HEK293 (cell line): ENCODE measurements around the gene SHISAL2B.

ENCODE experiments used
- KLF1 ChIP-seq: fragments of 450-650 bp; formaldehyde crosslinking; IDR thresholded peaks from 2 replicates; pipeline ENCODE4 v1.5.1; 2016; ENCODE audit warnings: missing biosample characterization, missing genetic modification characterization
- KLF7 ChIP-seq: fragments of 450-650 bp; formaldehyde crosslinking; IDR thresholded peaks from 2 replicates; pipeline ENCODE4 v1.5.1; 2016; ENCODE audit warnings: missing biosample characterization, missing genetic modification characterization, borderline replicate concordance
- MYNN ChIP-seq: fragments of 450-650 bp; formaldehyde crosslinking; IDR thresholded peaks from 2 replicates; pipeline ENCODE4 v1.5.1; 2016; ENCODE audit warnings: missing biosample characterization, missing genetic modification characterization, borderline replicate concordance
- PRDM10 ChIP-seq: fragments of 450-650 bp; formaldehyde crosslinking; IDR thresholded peaks from 2 replicates; pipeline ENCODE4 v1.5.1; 2016; ENCODE audit warnings: missing biosample characterization, missing genetic modification characterization
- REPIN1 ChIP-seq: fragments of 450-650 bp; formaldehyde crosslinking; IDR thresholded peaks from 2 replicates; pipeline ENCODE4 v1.5.1; 2017; ENCODE audit warnings: missing biosample characterization, missing genetic modification characterization, low read depth
- SCRT1 ChIP-seq: fragments of 450-650 bp; formaldehyde crosslinking; IDR thresholded peaks from 2 replicates; pipeline ENCODE4 v1.5.1; 2016; ENCODE audit warnings: missing biosample characterization, missing genetic modification characterization, borderline replicate concordance
- SP7 ChIP-seq: fragments of 450-650 bp; formaldehyde crosslinking; IDR thresholded peaks from 2 replicates; pipeline ENCODE4 v1.5.1; 2016; ENCODE audit warnings: missing biosample characterization, missing genetic modification characterization
- TCF7L2 ChIP-seq: IDR thresholded peaks from 2 replicates; pipeline ENCODE4 v1.6.1; 2011; ENCODE audit warnings: low read depth, mild to moderate bottlenecking, inconsistent platforms, low read length, moderate library complexity, borderline replicate concordance
- TRIM28 ChIP-seq: IDR thresholded peaks from 2 replicates; pipeline ENCODE4 v1.6.1; 2011; ENCODE audit warnings: low read length, control low read depth, borderline replicate concordance
- ZBTB17 ChIP-seq: fragments of 450-650 bp; formaldehyde crosslinking; IDR thresholded peaks from 2 replicates; pipeline ENCODE4 v1.5.1; 2016; ENCODE audit warnings: missing biosample characterization, missing genetic modification characterization
- ZBTB8A ChIP-seq: fragments of 450-650 bp; formaldehyde crosslinking; IDR thresholded peaks from 2 replicates; pipeline ENCODE4 v1.5.1; 2016; ENCODE audit warnings: missing biosample characterization, missing genetic modification characterization
- ZEB2 ChIP-seq: fragments of 450-650 bp; formaldehyde crosslinking; IDR thresholded peaks from 2 replicates; pipeline ENCODE4 v1.5.1; 2016; ENCODE audit warnings: missing biosample characterization, missing genetic modification characterization
- ZFP37 ChIP-seq: fragments of 450-650 bp; formaldehyde crosslinking; IDR thresholded peaks from 2 replicates; pipeline ENCODE4 v1.5.1; 2016; ENCODE audit warnings: missing biosample characterization, missing genetic modification characterization
- ZNF148 ChIP-seq: fragments of 450-650 bp; formaldehyde crosslinking; IDR thresholded peaks from 2 replicates; pipeline ENCODE4 v1.5.0; 2017; ENCODE audit warnings: missing biosample characterization, missing genetic modification characterization, borderline replicate concordance
- ZNF24 ChIP-seq: fragments of 450-650 bp; formaldehyde crosslinking; IDR thresholded peaks from 2 replicates; pipeline ENCODE4 v1.5.1; 2016; ENCODE audit warnings: missing biosample characterization, missing genetic modification characterization
- ZNF266 ChIP-seq: fragments of 450-650 bp; formaldehyde crosslinking; IDR thresholded peaks from 2 replicates; pipeline ENCODE4 v1.5.1; 2016; ENCODE audit warnings: missing biosample characterization, missing genetic modification characterization, low read depth
- ZNF341 ChIP-seq: fragments of 450-650 bp; formaldehyde crosslinking; IDR thresholded peaks from 2 replicates; pipeline ENCODE4; 2016; ENCODE audit warnings: low read depth, missing biosample characterization, missing genetic modification characterization
- ZNF366 ChIP-seq: fragments of 450-650 bp; formaldehyde crosslinking; conservative IDR thresholded peaks from 2 replicates; pipeline ENCODE4 v1.5.1; 2016; ENCODE audit warnings: missing biosample characterization, missing genetic modification characterization
- ZNF398 ChIP-seq: fragments of 450-650 bp; formaldehyde crosslinking; IDR thresholded peaks from 2 replicates; pipeline ENCODE4 v1.5.1; 2017; ENCODE audit warnings: missing biosample characterization, missing genetic modification characterization
- ZNF449 ChIP-seq: fragments of 450-650 bp; formaldehyde crosslinking; IDR thresholded peaks from 2 replicates; pipeline ENCODE4 v1.5.1; 2017; ENCODE audit warnings: missing biosample characterization, mild to moderate bottlenecking, missing genetic modification characterization, moderate library complexity
- ZNF501 ChIP-seq: fragments of 450-650 bp; formaldehyde crosslinking; IDR thresholded peaks from 2 replicates; pipeline ENCODE4 v1.5.1; 2016; ENCODE audit warnings: missing biosample characterization, missing genetic modification characterization
- ZNF561 ChIP-seq: fragments of 450-650 bp; IDR thresholded peaks from 2 replicates; pipeline ENCODE4 v1.5.1; 2018; ENCODE audit warnings: missing biosample characterization, missing genetic modification characterization, borderline replicate concordance
- ZNF692 ChIP-seq: fragments of 450-650 bp; formaldehyde crosslinking; IDR thresholded peaks from 2 replicates; pipeline ENCODE4 v1.5.1; 2016; ENCODE audit warnings: missing biosample characterization, missing genetic modification characterization
- ZNF76 ChIP-seq: fragments of 450-650 bp; formaldehyde crosslinking; IDR thresholded peaks from 2 replicates; pipeline ENCODE4; 2016; ENCODE audit warnings: low read depth, missing biosample characterization, missing genetic modification characterization, borderline replicate concordance
- ZSCAN30 ChIP-seq: fragments of 450-650 bp; IDR thresholded peaks from 2 replicates; pipeline ENCODE4 v1.5.1; 2018; ENCODE audit warnings: missing biosample characterization, mild to moderate bottlenecking, missing genetic modification characterization, moderate library complexity
- TF ChIP-seq, protein P1 (sequence below): sonication (generic); formaldehyde crosslinking; IDR thresholded peaks from 2 replicates; pipeline ENCODE4 v1.8.1; 2022; ENCODE audit warnings: mild to moderate bottlenecking, moderate library complexity, missing genetic modification reagents

The SHISAL2B gene

DNA sequence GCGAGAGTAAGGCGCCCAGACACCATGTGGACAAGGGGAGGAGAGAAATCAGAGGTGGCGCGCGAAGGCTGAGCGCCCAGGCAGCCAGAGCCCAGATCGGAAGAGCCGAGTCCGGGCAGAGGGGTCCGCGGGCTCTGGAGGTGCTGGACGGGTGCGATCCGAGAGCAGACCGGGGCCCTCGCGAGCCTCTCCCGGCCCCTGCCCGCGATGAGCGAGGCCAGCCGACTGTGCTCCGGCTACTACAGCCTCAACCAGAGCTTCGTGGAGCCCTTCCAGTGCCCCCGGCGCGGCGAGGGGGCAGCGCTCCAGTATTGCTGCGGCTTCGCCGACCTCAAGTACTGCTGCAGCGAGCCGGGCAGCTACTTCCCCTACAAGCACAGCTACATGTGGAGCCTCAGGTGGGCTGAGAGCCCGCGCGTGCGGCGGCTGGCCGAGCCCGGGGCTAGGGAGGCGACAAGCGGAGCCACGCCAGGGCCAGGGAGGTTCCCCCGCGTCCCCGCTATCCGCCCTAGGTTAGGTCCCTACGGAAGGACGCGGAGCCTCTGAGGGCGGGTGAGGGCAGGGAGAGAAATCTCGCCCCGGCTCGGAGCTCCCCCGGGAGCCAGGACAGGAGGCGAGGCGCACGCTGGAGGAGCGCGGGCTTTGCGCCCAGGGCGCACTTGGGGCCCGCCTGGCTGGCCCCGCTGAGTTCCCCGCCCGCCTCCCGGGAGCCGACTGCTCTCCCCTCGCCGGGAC, at the start of gene SHISAL2B (continued):
- TF ChIP-seq ZNF398 (tag by site-specific recombination) (peak; percentile 74), ZNF148 (tag by site-specific recombination) (no peak), TRIM28 (peak; percentile 56; the same call in 1 of the 2 replicates), ZNF449 (tag by site-specific recombination) (peak; percentile 39; the same call in 1 of the 2 replicates), TCF7L2 (peak; percentile 37; the same call in 1 of the 2 replicates), ZNF561 (tag by site-specific recombination) (peak; percentile 22; the same call in 1 of the 2 replicates), ZNF341 (tag by site-specific recombination) (peak; percentile 74), MYNN (no peak), ZEB2 (tag by site-specific recombination) (0 out of 2 replicates have a peak, but pooled peaks have one; percentile 26), ZFP37 (tag by site-specific recombination) (peak; percentile 92), ZBTB17 (tag by site-specific recombination) (peak; percentile 99), ZNF76 (tag by site-specific recombination) (peak; percentile 36; the same call in 1 of the 2 replicates), ZNF266 (no peak), KLF7 (tag by site-specific recombination) (0 out of 2 replicates have a peak, but pooled peaks have one; percentile 0), ZNF366 (tag by site-specific recombination) (0 out of 2 replicates have a peak, but pooled peaks have one; percentile 5), SCRT1 (tag by site-specific recombination) (peak; percentile 86), ZNF24 (tag by site-specific recombination) (no peak), ZBTB8A (tag by site-specific recombination) (peak; percentile 88), KLF1 (tag by site-specific recombination) (peak; percentile 5; the same call in 1 of the 2 replicates), ZNF501 (tag by site-specific recombination) (peak; percentile 39; the same call in 1 of the 2 replicates), ZNF692 (peak; percentile 36; the same call in 1 of the 2 replicates), SP7 (tag by site-specific recombination) (no peak), PRDM10 (tag by site-specific recombination) (peak; percentile 95), ZSCAN30 (0 out of 2 replicates have a peak, but pooled peaks have one; percentile 8), REPIN1 (tag by site-specific recombination) (no peak)
- TF ChIP-seq, protein P1, sequence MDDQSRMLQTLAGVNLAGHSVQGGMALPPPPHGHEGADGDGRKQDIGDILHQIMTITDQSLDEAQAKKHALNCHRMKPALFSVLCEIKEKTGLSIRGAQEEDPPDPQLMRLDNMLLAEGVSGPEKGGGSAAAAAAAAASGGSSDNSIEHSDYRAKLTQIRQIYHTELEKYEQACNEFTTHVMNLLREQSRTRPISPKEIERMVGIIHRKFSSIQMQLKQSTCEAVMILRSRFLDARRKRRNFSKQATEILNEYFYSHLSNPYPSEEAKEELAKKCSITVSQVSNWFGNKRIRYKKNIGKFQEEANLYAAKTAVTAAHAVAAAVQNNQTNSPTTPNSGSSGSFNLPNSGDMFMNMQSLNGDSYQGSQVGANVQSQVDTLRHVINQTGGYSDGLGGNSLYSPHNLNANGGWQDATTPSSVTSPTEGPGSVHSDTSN (CRISPR knock-in tag): 0 out of 2 replicates have a peak, but pooled peaks have one; percentile 43
